Tibial artery (tissue), 4 donors: ENCODE results near the gene PTGER2.

Experiments
- DNase-seq, 2 donors: peaks; one replicate each; pipeline ENCODE4 v3.0.0-alpha.2; 2019
- H3K27ac ChIP-seq, 2 donors: fragments of 200-600 bp; sonication (generic) in 1 of 2; 1 replicate in 1 of 2; 2 replicates in 1 of 2; pipeline ENCODE4 v1.5.1; 2018 to 2019; ENCODE audit warnings: mild to moderate bottlenecking in 1 of 2
- H3K27me3 ChIP-seq, 2 donors: fragments of 200-600 bp; sonication (generic) in 1 of 2; one replicate each; pipeline versions ENCODE4 v1.5.1 to v1.6.0; 2016 to 2019
- H3K36me3 ChIP-seq, 3 donors: fragments of 200-600 bp; sonication (generic) in 2 of 3; one replicate each; pipeline ENCODE4 v1.5.1; 2016 to 2019; ENCODE audit warnings: mild to moderate bottlenecking in 2 of 3
- H3K4me1 ChIP-seq, 4 donors: fragments of 200-600 bp; sonication (generic) in 2 of 4; 1 replicate in 3 of 4; 2 replicates in 1 of 4; pipeline ENCODE4 v1.5.1; 2016 to 2019
- H3K4me3 ChIP-seq, 2 donors: fragments of 200-600 bp; sonication (generic) in 1 of 2; 1 replicate in 1 of 2; 2 replicates in 1 of 2; pipeline ENCODE4 v1.5.1; 2018 to 2019; ENCODE audit warnings: mild to moderate bottlenecking in 2 of 2
- H3K9me3 ChIP-seq, 3 donors: fragments of 200-600 bp; sonication (generic) in 1 of 3; one replicate each; pipeline ENCODE4 v1.5.1; 2016 to 2019
- CTCF ChIP-seq, 2 experiments: fragments of 200-600 bp in 1 of 2; fragments of 450-650 bp in 1 of 2; IDR thresholded peaks; one replicate each; pipeline ENCODE4 v1.5.1; 2017 to 2019; ENCODE audit warnings: antibody characterized with exemption in 2 of 2, mild to moderate bottlenecking in 1 of 2, moderate library complexity in 1 of 2
- intact Hi-C: fragments of 100-400 bp; cut with DNase I; formaldehyde crosslinking; loops from one replicate; pipeline ENCODE4 v1.15.0; 2023; ENCODE audit warnings: low total_unique reads

Gene PTGER2

GRCh38 chr14:52313903-52314594, at the start of gene PTGER2:
PTGER2 (plus strand) TSS chr14:52314312; CDS start chr14:52314549, 237 bp downstream.
- Histone ChIP-seq H3K9me3 (no peaks in the 10 kb centered on the region), H3K27me3 (peaks cover 0 to 2% of the 10 kb centered on the region in 2 donors), H3K27ac (no peak within 1 kb of the TSS), H3K4me1 (peaks cover 0 to 29% (median 15%) of the 10 kb centered on the region in 4 donors), H3K36me3 (no peaks in the 10 kb centered on the region), H3K4me3 (peak within 1 kb of the TSS; percentile 50 to 56)
- peak; percentile 81 to 88 for DNase-seq
- intact Hi-C loops: no loop called here
- TF ChIP-seq CTCF (IDR thresholded peaks at IDR 0.05): no peak

GRCh38 chr14:52265253-52265652, 48.9 kb upstream of the PTGER2 start:
- TF ChIP-seq CTCF (IDR thresholded peaks at IDR 0.05): no peak

GRCh38 chr14:52266179-52266578, 47.9 kb upstream of the PTGER2 start:
- peak; percentile 75 for DNase-seq
- Histone ChIP-seq H3K36me3 (no peaks in the 10 kb centered on the region), H3K4me1 (peaks cover 0 to 31% (median 24%) of the 10 kb centered on the region in 4 donors), H3K27me3 (peaks cover 0 to 10% of the 10 kb centered on the region in 2 donors), H3K27ac (peak overlapping the region in 1 of 2 donors; percentile 3), H3K4me3 (no peak overlapping the region), H3K9me3 (no peaks in the 10 kb centered on the region)
- intact Hi-C loops: no loop called here
- TF ChIP-seq CTCF (IDR thresholded peaks at IDR 0.05): no peak

More at GRCh38 chr14:52265253-52265652, 48.9 kb upstream of the PTGER2 start:
- DNase-seq: no peak
- Histone ChIP-seq H3K4me3 (no peak overlapping the region), H3K9me3 (no peaks in the 10 kb centered on the region), H3K4me1 (peaks cover 0 to 31% (median 24%) of the 10 kb centered on the region in 4 donors), H3K27me3 (peaks cover 0 to 10% of the 10 kb centered on the region in 2 donors), H3K36me3 (no peaks in the 10 kb centered on the region), H3K27ac (no peak overlapping the region)
- intact Hi-C loops: no loop called here

- H3K4me1 ChIP-seq: peaks cover 0 to 31% (median 24%) of the 10 kb centered on the region in 4 donors
- peak; percentile 27 to 63 for DNase-seq
- intact Hi-C loops: no loop called here
- no peaks in the 10 kb centered on the region for H3K36me3 ChIP-seq
- peaks cover 0 to 10% of the 10 kb centered on the region in 2 donors for H3K27me3 ChIP-seq
- H3K9me3 ChIP-seq: no peaks in the 10 kb centered on the region
- no peak for TF ChIP-seq CTCF (IDR thresholded peaks at IDR 0.05)
- no peak overlapping the region for H3K4me3 ChIP-seq
- H3K27ac ChIP-seq: peak overlapping the region; percentile 3 to 13
Observed at GRCh38 chr14:52266782-52267181, 47.3 kb upstream of the PTGER2 start.

GRCh38 chr14:52267501-52268278, 46.4 kb upstream of the PTGER2 start, which contains the start of gene PTGDR:
PTGDR (plus strand) TSS chr14:52267698; CDS start chr14:52267815, 117 bp downstream.
- peak within 1 kb of the TSS; percentile 3 to 13 for H3K27ac ChIP-seq
- intact Hi-C loops: no loop called here
- peak; percentile 35 to 62 for DNase-seq
- H3K4me3 ChIP-seq: peak within 1 kb of the TSS; percentile 45 to 62
- peaks cover 0 to 10% of the 10 kb centered on the region in 2 donors for H3K27me3 ChIP-seq
- TF ChIP-seq CTCF (IDR thresholded peaks at IDR 0.05): no peak
- no peaks in the 10 kb centered on the region for H3K9me3 ChIP-seq
- H3K36me3 ChIP-seq: no peaks in the 10 kb centered on the region
- H3K4me1 ChIP-seq: peaks cover 0 to 31% (median 24%) of the 10 kb centered on the region in 4 donors
